Astrocyte of the spinal cord (primary cell): ENCODE data around the gene CDRT4.

Experiments
- DNase-seq: peaks from one replicate; pipeline ENCODE4 v3.0.0; 2011; ENCODE audit warnings: low read depth, low spot score
- H3K4me3 ChIP-seq: 2 replicates; pipeline ENCODE4 v1.5.1; 2011; ENCODE audit warnings: low read depth, mild to moderate bottlenecking, low read length, moderate library complexity
- in situ Hi-C: cut with HindIII; loops from 2 replicates; pipeline ENCODE4 v1.10.0; 2017; ENCODE audit warnings: low sequenced_read_pairs
- TF ChIP-seq, protein P1 (sequence below): IDR thresholded peaks from 2 replicates; pipeline ENCODE4 v1.5.1; 2012; ENCODE audit warnings: low read depth, mild to moderate bottlenecking, low read length, inconsistent platforms

Gene CDRT4

DNA sequence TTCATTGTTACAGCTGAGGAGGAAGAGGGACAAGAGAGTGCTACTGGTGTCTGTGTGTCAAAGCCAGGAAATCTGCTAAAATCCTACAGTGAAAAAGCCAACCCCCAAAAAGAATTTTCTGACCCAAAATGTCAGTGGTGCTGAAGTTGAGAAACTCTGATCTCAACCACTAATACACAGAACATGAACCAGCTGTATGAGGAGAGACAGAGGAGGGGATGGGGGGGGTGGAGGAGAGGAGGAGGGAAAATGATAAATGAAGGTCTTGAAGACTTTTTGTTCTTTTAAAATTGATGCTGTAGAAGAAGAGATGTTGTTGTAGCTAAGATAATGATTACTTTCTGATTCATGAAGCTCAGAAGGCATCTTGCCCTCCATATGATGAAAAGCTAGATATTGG, 27.4 kb upstream of the CDRT4 start:
- H3K4me3 ChIP-seq = no peak overlapping the region
- DNase-seq = no peak
- TF ChIP-seq, protein P1, sequence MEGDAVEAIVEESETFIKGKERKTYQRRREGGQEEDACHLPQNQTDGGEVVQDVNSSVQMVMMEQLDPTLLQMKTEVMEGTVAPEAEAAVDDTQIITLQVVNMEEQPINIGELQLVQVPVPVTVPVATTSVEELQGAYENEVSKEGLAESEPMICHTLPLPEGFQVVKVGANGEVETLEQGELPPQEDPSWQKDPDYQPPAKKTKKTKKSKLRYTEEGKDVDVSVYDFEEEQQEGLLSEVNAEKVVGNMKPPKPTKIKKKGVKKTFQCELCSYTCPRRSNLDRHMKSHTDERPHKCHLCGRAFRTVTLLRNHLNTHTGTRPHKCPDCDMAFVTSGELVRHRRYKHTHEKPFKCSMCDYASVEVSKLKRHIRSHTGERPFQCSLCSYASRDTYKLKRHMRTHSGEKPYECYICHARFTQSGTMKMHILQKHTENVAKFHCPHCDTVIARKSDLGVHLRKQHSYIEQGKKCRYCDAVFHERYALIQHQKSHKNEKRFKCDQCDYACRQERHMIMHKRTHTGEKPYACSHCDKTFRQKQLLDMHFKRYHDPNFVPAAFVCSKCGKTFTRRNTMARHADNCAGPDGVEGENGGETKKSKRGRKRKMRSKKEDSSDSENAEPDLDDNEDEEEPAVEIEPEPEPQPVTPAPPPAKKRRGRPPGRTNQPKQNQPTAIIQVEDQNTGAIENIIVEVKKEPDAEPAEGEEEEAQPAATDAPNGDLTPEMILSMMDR = no peak
- in situ Hi-C loops = no loop called here

DNA sequence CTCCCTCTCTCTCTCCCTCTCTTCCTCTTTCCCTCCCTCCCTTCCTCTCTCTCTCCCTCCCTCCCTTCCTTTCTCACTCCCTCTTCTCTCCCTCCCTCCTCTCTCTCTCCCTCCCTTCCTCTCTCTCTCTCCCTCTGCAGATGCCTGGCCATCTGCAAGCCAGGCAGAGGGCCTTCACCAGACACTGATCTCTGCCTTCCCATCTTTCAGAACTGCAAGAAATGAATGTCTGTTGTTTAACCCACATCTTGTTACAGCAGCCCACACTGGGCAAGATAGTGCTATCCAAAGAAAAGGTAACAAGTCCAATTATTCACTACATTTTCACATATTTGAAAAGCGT, 26.2 kb upstream of the CDRT4 start:
- no peak overlapping the region for H3K4me3 ChIP-seq
- TF ChIP-seq, protein P1 = no peak
- DNase-seq = no peak
- in situ Hi-C loops = no loop called here

DNA sequence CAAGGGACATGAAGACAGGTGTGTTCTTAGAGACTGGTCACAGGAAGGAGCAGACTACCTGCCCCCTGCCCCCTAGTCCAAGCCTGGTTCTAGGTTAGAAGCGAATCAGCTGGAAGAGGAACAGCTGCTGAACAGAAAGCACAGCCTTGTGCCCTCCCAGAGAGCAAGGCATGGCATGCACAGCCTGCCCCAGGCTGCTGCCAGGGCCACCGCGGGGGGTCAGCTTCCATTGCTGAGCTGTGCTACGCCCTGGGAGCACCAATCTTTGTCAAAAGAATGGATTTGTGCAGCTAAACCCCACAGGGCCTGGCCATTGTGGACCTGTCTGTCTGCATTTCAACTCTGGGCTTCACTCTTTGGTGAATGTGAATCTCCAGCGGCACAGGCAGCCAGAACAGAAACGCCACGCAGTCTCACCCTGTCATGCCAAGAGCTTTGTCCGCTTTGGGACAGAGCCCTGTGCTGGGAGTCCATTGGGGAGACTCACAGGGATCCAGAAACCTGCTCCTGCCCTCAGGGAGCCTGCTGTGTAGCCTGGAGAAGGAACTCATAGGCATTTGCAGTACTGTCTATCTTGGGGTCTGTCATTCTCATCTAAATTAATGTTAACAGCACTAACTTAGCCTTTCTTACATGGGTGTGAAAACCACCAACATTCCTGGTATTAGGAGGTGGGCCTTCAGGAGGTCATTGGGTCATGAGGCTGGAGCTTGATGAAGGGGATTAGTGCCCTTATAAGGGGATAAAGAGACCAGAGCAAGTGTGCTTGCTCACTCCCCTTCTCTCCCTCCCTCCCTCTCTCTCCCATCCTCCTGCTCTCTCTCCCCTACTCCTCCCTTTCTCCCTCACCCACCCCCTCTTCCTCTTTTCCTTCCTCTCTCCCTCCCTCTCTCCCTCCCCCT, 25.6 kb upstream of the CDRT4 start:
- TF ChIP-seq, protein P1 = no peak
- no peak for DNase-seq
- in situ Hi-C loops = no loop called here
- H3K4me3 ChIP-seq = no peak overlapping the region

DNA sequence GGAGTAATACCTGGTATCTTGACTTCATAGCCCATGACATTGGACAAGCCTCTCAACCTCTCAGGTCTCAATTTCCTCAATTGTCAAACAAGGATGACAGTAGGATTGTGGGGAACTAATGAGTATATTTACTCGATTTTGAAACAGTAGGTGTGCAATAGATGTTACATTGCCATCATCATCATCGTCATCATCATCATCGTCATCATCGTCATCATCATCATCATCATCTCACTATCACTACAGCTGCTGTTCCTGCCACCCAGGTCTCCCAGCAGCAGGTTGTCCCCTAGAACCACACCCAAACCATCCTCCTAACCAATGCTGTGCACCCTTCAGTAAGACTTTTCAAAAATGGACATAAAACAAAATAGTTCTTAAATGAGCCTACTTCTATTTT, 24.8 kb upstream of the CDRT4 start:
- in situ Hi-C loops = no loop called here
- TF ChIP-seq, protein P1 = no peak
- DNase-seq = no peak
- no peak overlapping the region for H3K4me3 ChIP-seq

DNA sequence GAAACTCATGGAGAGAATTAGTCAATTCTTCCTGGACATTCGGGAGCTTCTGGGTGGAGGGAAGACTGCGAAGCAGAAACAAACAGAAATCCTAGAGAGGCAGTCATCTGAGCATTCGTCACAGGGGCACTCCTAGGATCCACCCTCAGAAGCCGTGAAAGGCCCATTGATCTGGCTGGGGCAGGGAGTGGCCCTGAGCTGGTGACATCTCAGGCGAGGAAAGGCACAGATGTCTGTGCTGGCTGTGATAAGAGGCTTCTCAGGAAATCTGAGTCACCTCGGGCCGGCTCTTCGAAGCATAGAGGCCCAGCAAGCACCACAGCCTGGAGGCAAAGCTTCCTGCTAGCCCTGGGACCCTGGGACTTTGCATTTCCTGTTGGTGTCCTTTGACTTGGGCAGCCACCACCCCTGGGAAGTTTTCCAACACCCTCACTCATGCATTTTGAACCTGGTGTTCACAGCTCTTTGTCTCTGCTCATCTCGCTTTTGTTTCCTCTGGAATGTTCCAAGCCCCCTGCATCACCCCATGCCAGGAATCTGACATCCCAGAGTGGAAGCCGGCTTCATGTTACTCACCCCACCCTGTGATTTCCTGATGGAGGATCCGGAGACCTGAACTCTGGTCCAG, 23.3 kb upstream of the CDRT4 start:
- peak; percentile 62 for DNase-seq
- TF ChIP-seq, protein P1 = no peak
- in situ Hi-C loops = no loop called here
- no peak overlapping the region for H3K4me3 ChIP-seq

DNA sequence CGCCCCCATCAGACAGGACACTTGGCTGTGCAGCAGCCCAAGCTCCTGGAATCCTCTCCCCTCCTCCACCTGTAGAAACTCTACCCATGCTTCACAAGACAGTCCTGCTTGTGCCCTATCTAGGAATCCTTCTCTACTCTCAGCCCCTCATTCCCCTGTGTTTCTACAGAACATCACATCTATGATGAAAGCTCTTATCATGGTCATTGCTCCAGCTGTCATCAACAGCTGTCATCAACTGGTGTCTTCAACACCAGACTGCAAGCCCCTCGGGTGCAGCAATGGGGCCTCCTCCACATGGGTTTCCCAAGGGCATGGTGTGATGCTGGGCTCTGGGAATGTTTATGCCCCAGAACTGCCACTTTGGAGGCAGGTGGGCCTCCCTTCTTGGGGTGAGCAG, 21.1 kb upstream of the CDRT4 start:
- in situ Hi-C loops = no loop called here
- no peak for DNase-seq
- H3K4me3 ChIP-seq = no peak overlapping the region
- TF ChIP-seq, protein P1 = no peak
